Stimulated activated CD4-positive, alpha-beta T cell treated with anti-CD3 and anti-CD28 coated beads, Interleukin-12 subunit alpha, Interleukin-12 subunit beta, amount 100 ng/mL, for 48 hours (primary cell): ENCODE measurements around the gene FOXP4.

Source experiments
- DNase-seq, 3 donors: peaks; one replicate each; pipeline ENCODE4 v3.0.0-alpha.2; 2020; ENCODE audit warnings: low read depth in 2 of 3, low spot score in 1 of 3

Gene FOXP4

GRCh38 chr6:41642090-41642959 lies 96.1 kb downstream of the FOXP4 start:
- DNase-seq: no peak

GRCh38 chr6:41642960-41643898 lies 97.0 kb downstream of the FOXP4 start:
- no peak for DNase-seq

DNA sequence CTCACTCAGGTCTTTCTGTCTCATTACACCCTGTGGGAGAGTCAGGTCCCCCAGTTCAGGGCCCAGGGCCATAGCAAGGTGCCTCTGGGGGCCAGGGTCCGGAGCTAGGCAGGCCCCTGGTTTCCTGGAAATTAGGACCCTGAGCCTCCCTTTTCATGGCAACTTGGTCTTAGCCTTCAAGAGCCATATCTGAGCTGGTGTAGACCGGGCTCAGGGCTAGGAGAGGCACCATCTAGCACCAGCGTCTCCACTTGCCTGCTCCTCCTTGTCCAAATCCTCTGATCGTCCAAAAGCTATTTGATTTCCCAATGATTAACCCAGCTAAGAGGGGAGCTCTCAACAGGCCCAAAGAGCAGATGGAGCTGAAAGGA lies 97.7 kb downstream of the FOXP4 start:
- no peak for DNase-seq

- no peak for DNase-seq
Measured at GRCh38 chr6:41644297-41644879, 98.2 kb downstream of the FOXP4 start.

- no peak for DNase-seq
Measured at GRCh38 chr6:41645007-41645618, 98.9 kb downstream of the FOXP4 start.

GRCh38 chr6:41646026-41646795 lies 100.0 kb downstream of the FOXP4 start:
- DNase-seq: no peak

DNA sequence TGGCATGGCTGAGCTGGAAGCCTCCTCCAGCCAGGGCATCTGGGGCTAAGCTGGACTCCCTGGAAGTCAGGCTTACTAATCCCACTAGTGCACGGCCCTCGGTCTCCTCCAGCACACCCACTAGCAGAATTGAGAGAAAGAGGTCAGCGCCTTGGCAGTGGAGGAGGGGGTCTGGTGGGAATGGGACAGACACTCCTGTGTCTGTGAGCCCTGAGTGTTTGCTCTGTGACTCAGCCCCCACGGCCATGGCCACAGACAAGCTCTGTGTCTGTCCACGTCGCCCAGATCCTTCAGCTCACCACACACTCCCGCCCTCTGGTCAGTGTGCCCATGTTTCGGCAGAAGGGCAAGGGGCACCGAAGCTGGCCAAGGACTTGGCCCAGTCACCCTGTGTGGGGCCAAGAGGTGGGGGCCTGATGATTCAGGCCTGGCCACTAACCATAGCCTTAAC lies 100.9 kb downstream of the FOXP4 start:
- DNase-seq: no peak

- DNase-seq: no peak
Measured at GRCh38 chr6:41648070-41648585, 101.9 kb downstream of the FOXP4 start.

DNA sequence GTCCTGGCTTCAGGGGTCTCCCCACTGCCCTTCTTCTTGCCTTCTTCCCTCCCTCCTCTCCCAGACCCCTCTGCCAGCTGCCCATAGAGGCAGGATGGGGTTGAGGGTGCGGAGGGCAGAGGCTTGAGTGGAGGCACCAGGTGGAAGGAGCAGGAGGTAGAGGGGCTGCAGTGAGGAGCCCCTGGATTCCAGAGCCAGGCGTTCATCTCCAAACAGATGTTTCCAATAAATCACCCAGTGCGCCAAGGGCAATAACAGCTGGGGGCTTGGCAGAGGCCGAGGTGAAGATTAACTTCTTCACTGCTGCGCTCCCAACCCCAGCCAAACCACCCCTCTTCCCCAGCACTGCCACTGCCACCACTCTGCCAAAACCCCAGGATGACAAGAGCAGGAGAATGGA lies 102.7 kb downstream of the FOXP4 start:
- no peak for DNase-seq

DNA sequence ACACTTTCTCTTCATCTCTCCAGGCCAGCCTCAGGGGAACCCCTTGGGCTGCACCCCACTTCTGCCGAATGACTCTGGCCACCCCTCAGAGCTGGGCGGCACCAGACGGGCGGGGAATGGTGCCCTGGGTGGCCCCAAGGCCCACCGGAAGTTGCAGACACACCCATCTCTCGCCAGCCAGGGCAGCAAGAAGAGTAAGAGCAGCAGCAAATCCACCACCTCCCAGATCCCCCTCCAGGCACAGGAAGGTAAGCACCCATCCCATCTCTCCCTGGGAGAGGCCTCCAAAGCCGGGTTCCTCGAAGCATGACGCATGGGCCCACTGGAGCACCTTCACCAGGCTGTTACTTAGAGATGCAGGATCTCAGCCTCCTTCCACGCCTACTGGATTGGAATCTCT lies 103.4 kb downstream of the FOXP4 start:
- no peak for DNase-seq

- no peak for DNase-seq
Measured at GRCh38 chr6:41650120-41650519, 103.9 kb downstream of the FOXP4 start.

GRCh38 chr6:41651246-41651961 lies 105.2 kb downstream of the FOXP4 start:
- DNase-seq: no peak
